GM19455 (cell line): ENCODE results near the gene SUSD3.
"Not testable (repeated sequence)": the region's sequence is repeated elsewhere in the genome, so short reads cannot be mapped to it uniquely, and the experiment has no call there.

Experiments used
- ATAC-seq: cut with Tn5 transposase; IDR thresholded peaks from one replicate; pipeline ENCODE4 v1.9.1; 2021; ENCODE audit not compliant: unreplicated experiment

Gene SUSD3

DNA sequence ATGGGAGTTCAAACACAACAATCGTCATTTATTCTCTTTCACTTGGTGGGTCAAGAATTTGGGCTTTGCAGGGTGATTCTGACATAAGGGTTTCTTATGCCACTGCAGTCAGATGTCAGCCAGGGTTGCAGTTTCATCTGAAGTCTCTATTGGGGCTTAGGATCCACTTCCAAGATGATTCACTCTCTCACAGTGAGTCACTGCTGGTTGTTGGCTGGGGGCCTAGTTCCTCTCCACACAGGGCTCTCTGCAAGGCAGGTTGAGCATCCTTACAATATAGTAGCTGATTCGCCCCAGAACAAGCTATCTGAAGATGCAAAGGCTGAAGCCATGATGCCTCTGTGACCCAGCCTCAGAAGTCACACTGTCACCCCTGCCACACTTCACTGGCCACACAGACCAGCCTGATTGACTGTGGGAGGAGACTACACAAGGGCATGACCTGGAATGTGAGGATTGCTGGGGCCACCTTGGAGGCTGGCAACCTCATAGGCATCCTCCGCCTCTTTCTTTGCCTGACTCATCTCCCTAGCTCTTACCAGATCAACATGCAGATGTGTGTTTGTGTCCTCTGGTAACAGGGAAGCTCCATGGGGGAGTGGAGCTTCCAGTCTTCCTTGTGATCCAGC is 33.1 kb downstream of the SUSD3 start:
- ATAC-seq, result no peak

DNA sequence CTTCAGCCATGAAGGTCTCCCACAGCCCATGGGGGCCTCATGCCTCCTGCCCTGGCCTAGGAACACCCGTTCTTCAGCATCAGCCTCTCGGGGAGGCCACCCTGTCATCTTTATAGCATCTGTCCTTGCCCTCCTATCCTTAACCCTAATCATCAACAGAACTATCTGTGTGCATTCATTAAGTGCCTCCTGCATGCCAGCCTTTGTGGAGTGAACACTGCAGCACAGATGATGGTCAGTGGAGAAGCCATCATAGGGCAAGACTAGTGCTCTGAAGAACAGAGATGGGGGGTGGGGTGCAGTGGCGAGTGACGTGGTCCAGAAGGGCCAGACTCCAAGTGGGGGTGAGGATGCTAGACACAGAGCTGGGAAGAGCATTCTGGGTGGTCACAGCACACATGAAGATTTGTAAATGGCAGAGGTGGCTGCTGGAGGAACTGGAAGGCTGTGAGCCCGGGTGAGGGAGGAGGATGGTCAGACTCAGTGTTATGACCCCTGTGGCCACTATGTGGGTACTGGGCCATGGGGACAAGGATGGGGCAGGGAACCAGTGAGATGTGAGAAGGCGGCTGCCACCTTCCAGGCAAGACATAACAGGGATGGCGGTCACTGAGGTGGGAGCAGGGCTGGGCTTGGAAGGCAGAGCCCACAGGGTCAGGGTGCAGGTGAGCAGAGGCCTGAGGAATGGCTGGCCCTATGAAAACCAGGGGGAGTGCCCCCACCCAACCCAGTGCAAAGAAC is 33.9 kb downstream of the SUSD3 start:
- no peak for ATAC-seq

DNA sequence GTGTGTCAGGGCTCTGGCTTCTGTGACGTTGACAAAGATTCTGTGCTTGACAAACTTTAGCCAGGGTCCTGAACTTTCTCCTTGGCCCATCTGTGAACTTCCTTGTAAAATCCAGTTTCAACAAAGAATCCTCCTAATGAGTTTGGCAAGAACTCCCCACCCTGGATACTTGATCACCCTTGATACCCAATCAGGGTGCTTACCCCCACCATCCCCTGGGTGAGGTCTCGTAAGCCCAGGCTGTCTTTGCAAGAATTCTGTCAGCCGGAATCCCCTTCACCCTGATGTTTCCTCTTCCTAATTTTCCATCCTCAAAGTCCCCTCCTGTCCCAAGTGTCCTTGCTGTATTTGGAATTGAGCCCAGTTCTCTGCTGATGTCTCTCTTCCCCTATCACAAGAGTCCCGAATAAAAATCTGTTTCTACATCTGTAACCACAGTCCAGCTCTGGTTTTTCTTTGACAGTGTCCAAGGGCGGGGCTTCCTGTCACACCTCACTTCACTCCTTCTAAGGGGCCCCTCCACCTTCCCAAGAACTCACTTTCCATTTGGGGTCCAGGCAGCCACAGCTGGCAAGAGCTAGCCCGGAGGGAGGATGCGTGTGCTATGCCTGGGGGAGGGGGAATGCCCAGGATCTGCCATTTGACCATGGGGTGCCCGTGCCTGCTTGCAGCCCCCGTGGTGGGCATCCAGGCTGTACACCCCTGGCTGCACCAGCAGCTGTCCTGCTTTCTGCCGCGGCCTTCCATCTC is 34.8 kb downstream of the SUSD3 start:
- ATAC-seq, result no peak

DNA sequence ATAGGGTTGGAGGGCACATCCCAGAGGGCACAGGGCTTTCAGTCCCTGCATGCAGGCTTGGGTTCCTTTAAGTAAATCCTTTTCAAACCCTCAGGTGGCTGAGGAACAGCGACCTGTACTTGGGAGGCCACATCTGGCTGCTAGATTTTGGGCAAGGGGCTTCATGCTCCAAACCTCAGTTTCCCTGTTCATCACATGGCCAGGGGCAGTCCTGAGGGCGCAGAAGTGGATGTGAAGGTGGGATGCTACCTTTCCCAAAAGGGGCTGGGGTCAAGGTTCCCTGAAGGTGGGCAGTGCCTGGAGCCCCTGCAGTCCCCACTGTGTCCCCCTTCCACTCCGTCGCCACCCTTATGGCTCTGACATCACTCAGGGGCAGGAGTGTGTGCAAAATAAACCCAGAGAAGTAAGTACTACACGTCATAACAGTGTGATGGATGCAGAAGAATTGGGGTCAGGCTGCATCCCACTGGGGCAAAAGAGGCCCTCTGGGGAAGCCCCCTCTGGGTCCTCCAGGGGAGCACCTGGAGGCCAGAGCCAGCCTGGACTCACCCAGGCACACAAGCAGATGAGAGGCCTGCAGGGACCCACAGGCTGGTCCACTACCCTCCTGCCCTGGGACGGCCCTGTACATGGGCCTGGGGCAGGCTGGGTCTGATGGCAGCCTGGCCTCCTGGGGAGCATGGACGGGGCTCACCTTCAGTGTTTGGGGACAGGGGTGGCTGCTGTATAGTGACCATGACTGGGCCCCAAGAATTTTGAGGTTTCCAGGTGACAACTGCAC is 35.6 kb downstream of the SUSD3 start:
- ATAC-seq, result no peak

DNA sequence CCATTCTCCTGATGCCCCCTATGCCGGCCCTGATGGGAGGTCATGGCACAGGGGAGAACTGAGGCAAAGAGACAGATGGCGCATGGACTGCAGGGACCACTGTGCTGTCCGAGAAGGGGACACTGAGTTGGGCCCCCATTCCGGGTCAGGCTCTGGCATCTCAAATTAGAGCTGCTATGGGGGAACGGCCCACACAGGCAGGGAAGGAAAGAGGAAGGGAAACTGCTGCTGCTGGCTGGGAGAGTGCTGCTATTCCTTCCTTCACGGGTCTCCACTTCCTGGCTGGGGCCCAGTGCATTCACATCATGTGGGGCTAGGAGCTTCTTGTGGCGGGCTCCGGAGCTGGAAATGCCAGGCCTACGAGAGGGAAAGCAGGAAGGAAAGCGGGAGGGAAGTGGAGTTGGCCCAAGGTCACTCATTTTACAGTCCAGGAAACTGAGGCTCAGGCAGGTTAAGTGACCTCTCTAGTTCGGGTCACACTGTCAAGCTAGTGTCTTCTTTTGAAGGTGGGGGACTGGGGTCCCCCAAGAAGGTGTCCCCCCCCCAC is 36.2 kb downstream of the SUSD3 start:
- ATAC-seq, result no peak

DNA sequence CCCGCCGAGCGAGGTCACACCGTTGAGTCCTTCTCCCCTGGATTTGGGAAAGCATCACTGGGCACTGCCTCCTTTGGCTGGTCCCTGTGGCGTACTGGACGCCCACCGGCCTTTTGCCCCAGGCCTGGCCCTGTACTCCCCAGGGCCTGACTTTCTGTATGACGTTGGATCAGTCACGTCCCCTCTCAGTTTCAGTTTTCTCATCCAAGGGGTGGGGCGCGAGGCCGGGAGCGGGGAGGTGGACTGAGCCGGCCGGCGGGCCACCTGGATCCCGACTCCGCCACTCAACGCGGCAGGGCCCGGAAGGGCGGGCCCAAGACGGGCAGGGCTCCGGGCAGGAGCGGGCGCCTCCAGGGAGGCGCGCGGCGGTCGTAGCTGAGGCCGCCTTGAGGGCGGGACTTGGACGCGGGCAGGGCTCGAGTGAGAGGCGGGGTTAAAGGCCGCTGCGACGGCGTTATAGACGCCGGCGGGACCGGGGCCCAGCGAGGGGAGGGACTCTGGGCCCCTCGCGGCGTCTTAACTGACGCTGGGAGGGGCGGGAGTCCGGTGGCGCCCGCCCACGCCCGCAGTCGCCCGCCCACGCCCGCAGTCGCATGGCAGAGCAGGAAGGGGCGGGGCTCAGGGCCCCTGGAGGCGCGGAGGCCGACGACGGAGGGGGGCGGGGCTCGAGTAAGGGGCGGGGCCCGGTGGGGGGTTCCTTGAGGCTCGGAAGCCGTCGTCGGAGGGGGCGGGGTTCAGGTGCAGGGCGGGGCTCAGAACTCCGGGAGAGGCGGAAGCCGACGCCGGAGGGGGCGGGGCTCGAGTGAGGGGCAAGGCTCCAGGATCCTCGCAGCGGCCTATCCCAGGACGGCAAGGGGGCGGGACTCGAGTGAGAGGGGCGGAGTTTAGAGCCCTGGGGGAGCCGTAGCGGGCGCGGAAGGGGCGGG is 37.0 kb downstream of the SUSD3 start:
- peak; percentile 57 for ATAC-seq

DNA sequence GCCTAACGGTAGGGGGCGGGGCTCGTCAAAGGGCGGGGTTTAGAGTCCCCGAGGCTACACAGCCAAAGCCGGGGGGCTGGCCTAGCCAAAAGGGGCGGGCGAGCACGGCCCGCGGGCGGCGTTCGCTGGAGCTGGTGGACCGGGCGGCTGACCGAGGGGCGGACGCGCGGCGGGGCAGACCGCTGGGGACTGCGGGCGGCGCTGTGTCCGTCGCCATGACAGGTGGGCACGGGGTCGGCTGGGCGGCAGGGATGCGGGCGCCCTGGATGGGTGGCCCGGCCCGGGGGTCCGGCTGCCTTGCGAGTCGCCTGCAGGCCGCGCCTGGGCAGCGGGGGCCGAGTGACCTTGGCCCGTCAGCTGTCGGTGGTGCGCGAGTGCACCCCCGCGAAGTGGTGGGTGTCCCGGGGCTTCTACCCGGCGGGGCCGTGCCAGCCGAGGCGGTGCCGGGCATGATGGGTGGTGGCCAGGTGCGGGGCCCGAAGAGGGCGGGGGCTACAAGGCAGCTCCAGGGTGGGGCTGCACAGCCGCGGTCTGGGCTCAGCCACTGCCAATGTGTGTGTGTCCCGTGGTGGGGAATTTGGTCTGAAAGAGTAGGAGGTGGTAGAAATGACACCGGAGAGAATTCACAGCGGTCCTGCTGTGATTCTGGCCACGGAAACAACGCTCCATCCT is 37.8 kb downstream of the SUSD3 start, which contains the start of gene CARD19:
TSS of gene CARD19 (plus strand) at position 87 of the 672 bp plus-strand sequence. CDS start at position 216, 129 bp downstream.
- peak; percentile 48 for ATAC-seq

DNA sequence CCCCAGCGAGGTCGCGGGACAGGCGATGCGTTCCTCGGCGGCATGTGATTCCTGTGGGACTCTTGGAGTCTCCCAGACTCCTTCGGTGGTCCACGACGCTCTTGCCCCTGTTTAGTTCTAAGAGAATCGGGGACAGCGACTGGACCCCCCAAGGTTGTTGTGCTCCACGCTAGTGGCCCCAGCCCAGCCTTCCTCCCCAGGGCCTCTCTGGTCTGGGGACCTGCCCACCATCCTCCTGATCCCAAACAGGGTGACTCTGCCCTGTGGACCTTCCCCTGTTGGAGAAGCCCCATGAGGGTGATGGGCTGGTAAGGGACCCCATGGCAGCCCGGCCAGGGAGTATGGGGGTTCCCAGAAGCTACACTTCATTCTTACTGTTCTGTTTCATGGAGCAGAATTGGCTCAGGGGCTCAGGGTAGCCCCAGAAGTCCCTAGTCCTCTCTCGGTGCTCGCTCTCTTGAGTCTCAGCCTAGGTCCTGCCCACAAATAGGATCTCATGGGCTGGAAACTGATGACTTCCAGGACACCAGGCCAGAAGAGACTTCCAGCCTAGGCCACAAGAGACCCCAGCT is 38.4 kb downstream of the SUSD3 start:
- no peak for ATAC-seq

DNA sequence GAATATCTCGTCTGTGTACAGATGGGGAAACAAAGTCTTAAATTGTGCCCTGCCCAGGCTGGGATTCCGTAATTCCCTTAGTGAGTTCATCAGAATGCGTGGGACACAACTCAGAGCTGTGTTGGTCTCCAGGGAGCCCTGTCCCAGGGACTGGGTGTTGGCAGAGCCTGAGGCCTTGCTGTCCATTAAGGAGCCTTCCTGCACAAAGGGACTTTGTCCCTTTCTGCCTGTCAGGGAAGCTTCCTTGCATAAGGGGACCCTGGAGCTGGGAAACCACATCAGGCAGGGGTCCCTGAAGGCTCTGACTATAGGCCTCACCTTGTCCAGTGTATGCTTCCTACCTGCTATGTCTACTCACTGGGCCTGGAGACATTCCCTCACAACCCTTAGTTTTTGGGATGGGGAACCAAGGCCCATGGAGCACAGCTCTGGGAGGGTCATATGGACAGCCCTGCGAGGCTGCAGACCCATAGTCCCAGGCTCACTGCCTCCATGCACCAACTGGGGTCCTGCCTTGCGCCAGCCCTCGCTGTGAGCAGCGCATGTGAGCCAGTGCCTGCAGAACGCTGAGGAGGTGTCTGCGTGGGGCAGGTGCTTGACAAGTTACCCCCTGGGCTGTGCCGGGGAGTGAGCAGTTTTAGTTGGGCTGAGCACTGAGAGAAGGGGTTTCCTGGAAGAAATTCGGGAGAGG is 39.2 kb downstream of the SUSD3 start:
- ATAC-seq, result no peak

DNA sequence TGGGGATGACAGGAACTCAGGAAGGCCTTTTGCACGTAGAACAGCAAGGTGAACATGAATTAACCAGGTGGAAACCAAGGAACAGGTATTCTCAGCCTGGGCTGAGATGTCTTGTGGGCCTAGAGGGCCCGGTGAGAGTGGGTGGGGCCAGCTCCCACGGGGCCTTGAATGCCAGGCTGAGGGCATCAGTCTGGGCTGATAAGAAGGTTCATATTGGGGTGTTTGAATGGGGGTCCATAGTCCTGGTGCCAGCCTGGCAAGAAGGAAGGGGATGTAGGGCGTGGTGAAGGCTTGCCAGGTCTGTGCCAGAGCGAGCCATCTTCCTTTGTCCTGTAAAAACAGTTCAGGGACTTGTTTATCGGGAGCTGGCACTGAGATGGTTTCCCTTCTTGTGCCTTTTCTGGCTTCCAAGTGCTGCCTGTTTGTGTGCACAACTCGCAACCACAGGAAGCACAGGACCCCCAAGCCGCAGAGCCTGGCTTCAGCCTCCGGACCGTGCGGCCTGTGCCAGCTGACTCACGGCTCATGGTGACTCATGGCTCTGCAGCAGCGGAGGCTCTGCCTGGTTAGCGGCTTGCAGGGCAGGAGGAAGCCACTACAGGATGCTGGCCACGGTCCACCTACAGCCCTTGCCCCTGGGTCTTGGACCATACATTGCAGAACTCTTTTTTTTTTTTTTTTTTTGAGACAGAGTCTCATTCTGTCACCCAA is 39.9 kb downstream of the SUSD3 start:
- ATAC-seq, result no peak

DNA sequence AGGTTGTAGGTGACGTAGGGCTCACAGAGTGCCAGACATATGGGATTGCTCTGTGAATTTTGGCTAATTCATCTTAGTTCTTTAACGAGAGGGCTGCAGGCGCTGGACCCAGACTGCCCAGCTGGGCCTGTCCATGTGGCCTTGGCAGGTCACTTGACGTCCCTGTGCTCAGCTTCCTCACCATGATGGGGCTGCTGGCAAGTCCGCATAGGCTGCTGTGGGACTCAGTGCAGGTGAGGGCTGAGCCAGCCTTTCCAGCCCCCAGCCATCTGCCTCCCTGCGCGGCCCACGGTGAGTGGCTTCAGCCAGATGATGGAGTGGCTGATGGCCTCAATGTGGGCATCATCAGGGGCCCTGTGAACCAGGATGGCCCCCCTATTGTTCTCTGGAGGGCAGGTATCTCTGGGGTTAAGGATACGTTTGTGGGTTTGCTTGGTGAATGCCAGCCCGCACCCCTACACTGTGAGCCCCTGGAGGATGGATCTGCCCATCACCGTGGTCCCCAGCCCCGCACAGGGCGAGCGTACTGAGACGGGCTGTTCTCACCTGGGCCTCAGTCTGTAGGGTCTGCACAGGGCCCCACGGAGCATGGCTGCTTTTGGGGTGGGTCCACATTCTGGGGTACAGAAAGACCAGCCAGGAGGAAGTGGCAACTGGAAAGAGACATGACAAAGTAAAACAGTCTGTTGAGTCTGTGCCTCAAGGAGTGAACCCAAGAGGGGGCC is 41.2 kb downstream of the SUSD3 start:
- ATAC-seq, result no peak

DNA sequence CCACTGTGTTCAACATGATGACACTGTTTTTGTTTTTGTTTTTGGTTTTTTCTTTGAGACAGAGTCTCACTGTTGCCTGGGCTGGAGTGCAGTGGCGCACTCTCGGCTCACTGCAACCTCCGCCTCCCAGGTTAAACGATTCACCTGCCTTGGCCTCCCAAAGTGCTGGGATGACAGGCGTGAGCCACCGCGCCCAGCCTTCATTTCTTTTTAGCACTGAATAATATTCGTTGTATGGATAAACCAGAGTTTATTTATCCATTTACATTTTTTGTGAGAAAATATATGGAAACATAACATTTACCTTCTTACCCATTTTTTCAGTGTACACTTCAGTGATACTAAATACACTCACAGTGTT is 41.8 kb downstream of the SUSD3 start:
- no peak for ATAC-seq

DNA sequence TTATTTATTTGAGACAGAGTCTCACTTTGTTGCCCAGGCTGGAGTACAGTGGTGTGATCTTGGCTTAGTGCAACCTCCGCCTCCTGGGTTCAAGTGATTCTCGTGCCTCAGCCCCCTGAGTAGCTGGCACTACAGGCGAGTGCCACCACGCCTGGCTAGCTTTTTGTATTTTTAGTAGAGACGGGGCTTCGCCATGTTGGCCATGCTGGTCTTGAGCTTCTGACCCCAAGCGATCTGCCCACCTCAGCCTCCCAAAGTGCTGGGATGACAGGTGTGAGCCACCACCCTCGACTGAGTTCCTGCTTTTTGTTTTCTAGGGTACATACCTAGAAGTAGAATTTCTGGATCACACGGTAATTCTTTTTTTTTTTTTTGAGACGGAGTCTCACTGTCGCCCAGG is 42.6 kb downstream of the SUSD3 start:
- ATAC-seq, result not testable (repeated sequence)

DNA sequence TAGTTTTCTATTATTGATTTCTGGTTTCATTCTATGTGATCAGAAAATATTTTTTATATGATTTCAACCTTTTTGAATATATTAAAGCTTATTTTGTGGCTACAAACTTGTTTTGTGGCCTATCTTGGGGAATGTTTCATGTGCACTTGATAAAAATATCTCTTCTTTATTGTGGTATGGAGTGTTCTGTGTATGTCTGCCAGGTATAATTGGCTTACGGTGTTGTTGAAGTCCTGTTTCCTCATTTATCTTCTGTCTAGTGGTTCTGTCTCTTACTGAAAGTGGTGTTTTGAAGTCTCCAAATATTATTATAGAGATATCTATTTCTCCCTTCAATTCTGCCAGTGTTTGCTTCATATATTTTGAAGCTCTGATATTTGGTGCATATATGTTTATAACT is 47.1 kb downstream of the SUSD3 start:
- no peak for ATAC-seq

DNA sequence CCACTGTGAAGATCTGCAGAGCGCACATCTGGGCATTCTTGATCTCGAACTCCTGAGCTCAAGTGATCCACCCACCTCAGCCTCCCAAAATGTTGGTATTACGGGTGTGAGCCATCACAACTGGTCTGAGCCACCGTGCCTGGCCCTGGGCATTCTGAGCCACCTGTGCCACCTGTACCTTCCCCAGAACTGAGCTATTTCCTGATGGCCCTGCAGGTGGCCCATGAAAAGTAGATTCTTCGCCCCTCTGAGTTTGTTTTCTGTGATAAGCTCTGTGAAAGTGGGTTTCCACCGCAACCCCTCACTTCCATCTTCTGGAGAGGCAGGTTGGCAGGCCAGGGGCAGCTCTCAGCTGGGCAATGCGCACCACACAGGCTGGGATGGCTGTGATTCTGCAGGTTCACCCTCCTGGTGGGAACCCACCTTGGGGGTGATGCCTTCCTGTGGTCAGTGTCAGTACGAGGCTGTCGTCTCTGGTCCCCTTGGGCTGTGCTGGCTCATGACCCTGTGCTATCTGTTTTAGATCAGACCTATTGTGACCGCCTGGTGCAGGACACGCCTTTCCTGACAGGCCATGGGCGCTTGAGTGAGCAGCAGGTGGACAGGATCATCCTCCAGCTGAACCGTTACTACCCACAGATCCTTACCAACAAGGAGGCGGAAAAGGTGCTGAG is 48.8 kb downstream of the SUSD3 start:
- ATAC-seq, result no peak

DNA sequence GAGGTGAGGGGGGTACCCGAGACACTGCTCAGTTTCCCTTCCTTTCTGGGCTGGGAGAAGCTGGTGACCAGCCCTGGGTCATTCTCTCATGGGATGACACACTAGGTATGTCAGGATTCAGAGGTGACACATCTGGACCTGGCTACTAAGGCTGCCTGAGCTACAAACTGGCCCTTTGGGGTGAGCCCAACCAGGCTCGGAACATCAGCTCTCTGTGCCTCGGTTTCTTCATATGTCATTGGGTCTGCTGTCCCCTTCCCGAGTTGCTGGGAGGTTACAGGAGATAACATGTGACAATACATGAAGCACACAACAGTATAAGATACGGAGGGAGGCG is 49.3 kb downstream of the SUSD3 start:
- no peak for ATAC-seq
